Measurements from ENCODE around the gene F8.

The F8 gene

GRCh38 chrX:155022585-155022984, at the start of gene F8:
Gene F8 (minus strand): TSS chrX:155022723. CDS start chrX:155022552, 171 bp downstream.
- no peak for DNase-seq

- DNase-seq: peak; percentile 53
Observed at GRCh38 chrX:155071694-155072280, 49.3 kb upstream of the F8 start.

- DNase-seq: peak; percentile 95
Observed at GRCh38 chrX:155070975-155071693, 48.6 kb upstream of the F8 start, which contains the start of the genes BRCC3, CMC4 and MTCP1. Gene BRCC3 (plus strand): TSS chrX:155071508. CDS start chrX:155071528, 20 bp downstream. Gene CMC4 (minus strand): TSS chrX:155071136. CDS start chrX:155064023, 7,113 bp downstream. Gene MTCP1 (minus strand): TSS chrX:155071136. CDS start chrX:155066010, 5,126 bp downstream.

GRCh38 chrX:155070663-155070974, 48.1 kb upstream of the F8 start:
- DNase-seq: no peak

GRCh38 chrX:155070038-155070437, 47.5 kb upstream of the F8 start:
- DNase-seq: peak; percentile 21

- no peak for DNase-seq
Observed at GRCh38 chrX:155069414-155069813, 46.9 kb upstream of the F8 start.

- no peak for DNase-seq
Observed at GRCh38 chrX:155068165-155068564, 45.6 kb upstream of the F8 start.

- DNase-seq: no peak
Observed at GRCh38 chrX:155065035-155065734, 42.7 kb upstream of the F8 start.

GRCh38 chrX:155061760-155062159, 39.2 kb upstream of the F8 start:
- no peak for DNase-seq

GRCh38 chrX:155056877-155057792, 34.6 kb upstream of the F8 start:
- DNase-seq: peak; percentile 46

- no peak for DNase-seq
Observed at GRCh38 chrX:155056471-155056870, 33.9 kb upstream of the F8 start.

- no peak for DNase-seq
Observed at GRCh38 chrX:155055494-155055893, 33.0 kb upstream of the F8 start.

GRCh38 chrX:155054255-155054654, 31.7 kb upstream of the F8 start:
- no peak for DNase-seq

GRCh38 chrX:155053656-155054055, 31.1 kb upstream of the F8 start:
- no peak for DNase-seq

- no peak for DNase-seq
Observed at GRCh38 chrX:155052738-155053498, 30.4 kb upstream of the F8 start.

GRCh38 chrX:155048977-155049619, 26.6 kb upstream of the F8 start:
- peak; percentile 66 for DNase-seq

- DNase-seq: no peak
Observed at GRCh38 chrX:155046811-155047528, 24.4 kb upstream of the F8 start.

GRCh38 chrX:155046129-155046810, 23.7 kb upstream of the F8 start:
- DNase-seq: no peak

- no peak for DNase-seq
Observed at GRCh38 chrX:155035688-155036087, 13.2 kb upstream of the F8 start.

- DNase-seq: no peak
Observed at GRCh38 chrX:155031657-155032056, 9.1 kb upstream of the F8 start.

Data from NCI-H82 (cell line).